Measurements from ENCODE around the gene CDC7. TPM values are rescaled to one million over a fixed set of nuclear protein-coding genes. Genes with fewer than 3 reads are reported as not detected.

CDC7 gene
- polyA plus RNA-seq, 1 donor from 2014 or later: 34.6 TPM

DNA sequence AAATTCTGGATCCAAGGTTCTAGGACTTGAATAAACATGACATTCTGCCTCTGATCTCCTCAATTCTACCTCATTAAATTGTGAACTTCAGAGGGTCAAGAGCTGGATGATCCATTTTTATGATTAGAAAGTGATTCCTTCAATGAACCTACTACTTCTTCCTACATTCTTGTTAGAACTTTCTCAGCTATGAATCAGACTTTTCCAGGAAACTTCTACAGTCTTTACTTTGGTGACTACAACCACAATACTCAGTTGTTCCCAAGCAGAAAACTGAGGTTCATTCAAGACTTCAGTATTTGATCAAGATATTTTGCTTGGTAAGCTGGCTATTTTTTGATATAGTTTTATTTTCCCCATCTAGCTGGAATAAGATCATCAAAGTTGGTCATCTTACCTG is 51.4 kb downstream of the CDC7 start:
- H3K79me2 ChIP-seq (replicated peaks; ENCODE audit: insufficient read depth, low read length): no peaks in the 10 kb centered on the region
- H3K4me3 ChIP-seq (ENCODE audit: low read length): no peak overlapping the region
- H3K36me3 ChIP-seq (ENCODE audit: insufficient read depth, low read length): no peaks in the 10 kb centered on the region
- no peaks in the 10 kb centered on the region for H4K20me1 ChIP-seq (ENCODE audit: insufficient read depth)
- H3F3A ChIP-seq (ENCODE audit: insufficient read depth, low read length, poor library complexity, severe bottlenecking): no peaks in the 10 kb centered on the region
- no peak overlapping the region for H2AFZ ChIP-seq (ENCODE audit: low read depth, low read length)
- H3K9me2 ChIP-seq (ENCODE audit: insufficient read depth, low read length): no peaks in the 10 kb centered on the region
- no peak overlapping the region for H3K27ac ChIP-seq (ENCODE audit: low read length)
- no peaks in the 10 kb centered on the region for H3K27me3 ChIP-seq (ENCODE audit: insufficient read depth, low read depth, low read length)
- H3K4me2 ChIP-seq (ENCODE audit: low read length): no peak overlapping the region
- TF ChIP-seq TAF1 (IDR thresholded peaks at IDR 0.05; ENCODE audit: low read depth) (no peak), POLR2AphosphoS5 (IDR thresholded peaks at IDR 0.05) (no peak), EP300 (conservative IDR thresholded peaks at IDR 0.05; ENCODE audit: poor library complexity, severe bottlenecking) (no peak), SMC3 (conservative IDR thresholded peaks at IDR 0.05; ENCODE audit: poor library complexity) (no peak), RAD21 (conservative IDR thresholded peaks at IDR 0.05) (no peak)
- no peaks in the 10 kb centered on the region for H3K9me3 ChIP-seq (ENCODE audit: low read length)
- H3K9ac ChIP-seq (ENCODE audit: low read length): no peak overlapping the region

DNA sequence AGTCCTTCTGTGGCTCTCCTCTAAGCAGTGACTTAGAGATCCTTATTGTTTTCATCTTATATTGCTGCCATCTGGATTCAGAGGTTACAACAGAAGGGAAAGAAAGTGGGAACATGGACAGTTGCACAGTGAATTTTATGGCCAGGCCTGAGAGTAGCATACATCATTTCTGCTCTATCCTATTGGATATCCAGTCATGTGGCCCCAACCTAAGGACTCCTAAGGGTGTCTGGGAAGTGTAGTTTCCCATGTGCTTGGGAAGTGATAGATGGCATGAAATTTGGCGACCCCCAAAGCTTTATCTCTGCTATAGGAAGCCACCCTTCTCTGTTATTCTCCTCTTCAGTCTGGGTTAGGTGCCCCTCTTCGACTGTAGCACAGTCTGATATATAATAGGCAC is 51.9 kb downstream of the CDC7 start:
- Histone ChIP-seq H3F3A (ENCODE audit: insufficient read depth, low read length, poor library complexity, severe bottlenecking) (no peaks in the 10 kb centered on the region), H3K4me3 (ENCODE audit: low read length) (no peak overlapping the region), H3K9me3 (ENCODE audit: low read length) (no peaks in the 10 kb centered on the region), H2AFZ (ENCODE audit: low read depth, low read length) (no peak overlapping the region), H3K27ac (ENCODE audit: low read length) (no peak overlapping the region), H3K79me2 (replicated peaks; ENCODE audit: insufficient read depth, low read length) (no peaks in the 10 kb centered on the region), H4K20me1 (ENCODE audit: insufficient read depth) (no peaks in the 10 kb centered on the region), H3K9me2 (ENCODE audit: insufficient read depth, low read length) (no peaks in the 10 kb centered on the region), H3K36me3 (ENCODE audit: insufficient read depth, low read length) (no peaks in the 10 kb centered on the region), H3K9ac (ENCODE audit: low read length) (no peak overlapping the region), H3K27me3 (ENCODE audit: insufficient read depth, low read depth, low read length) (no peaks in the 10 kb centered on the region), H3K4me2 (ENCODE audit: low read length) (no peak overlapping the region)
- no peak for TF ChIP-seq EP300 (conservative IDR thresholded peaks at IDR 0.05; ENCODE audit: poor library complexity, severe bottlenecking)
- no peak for TF ChIP-seq MXI1 (conservative IDR thresholded peaks at IDR 0.05; ENCODE audit: poor library complexity, severe bottlenecking)
- TF ChIP-seq, protein P1, sequence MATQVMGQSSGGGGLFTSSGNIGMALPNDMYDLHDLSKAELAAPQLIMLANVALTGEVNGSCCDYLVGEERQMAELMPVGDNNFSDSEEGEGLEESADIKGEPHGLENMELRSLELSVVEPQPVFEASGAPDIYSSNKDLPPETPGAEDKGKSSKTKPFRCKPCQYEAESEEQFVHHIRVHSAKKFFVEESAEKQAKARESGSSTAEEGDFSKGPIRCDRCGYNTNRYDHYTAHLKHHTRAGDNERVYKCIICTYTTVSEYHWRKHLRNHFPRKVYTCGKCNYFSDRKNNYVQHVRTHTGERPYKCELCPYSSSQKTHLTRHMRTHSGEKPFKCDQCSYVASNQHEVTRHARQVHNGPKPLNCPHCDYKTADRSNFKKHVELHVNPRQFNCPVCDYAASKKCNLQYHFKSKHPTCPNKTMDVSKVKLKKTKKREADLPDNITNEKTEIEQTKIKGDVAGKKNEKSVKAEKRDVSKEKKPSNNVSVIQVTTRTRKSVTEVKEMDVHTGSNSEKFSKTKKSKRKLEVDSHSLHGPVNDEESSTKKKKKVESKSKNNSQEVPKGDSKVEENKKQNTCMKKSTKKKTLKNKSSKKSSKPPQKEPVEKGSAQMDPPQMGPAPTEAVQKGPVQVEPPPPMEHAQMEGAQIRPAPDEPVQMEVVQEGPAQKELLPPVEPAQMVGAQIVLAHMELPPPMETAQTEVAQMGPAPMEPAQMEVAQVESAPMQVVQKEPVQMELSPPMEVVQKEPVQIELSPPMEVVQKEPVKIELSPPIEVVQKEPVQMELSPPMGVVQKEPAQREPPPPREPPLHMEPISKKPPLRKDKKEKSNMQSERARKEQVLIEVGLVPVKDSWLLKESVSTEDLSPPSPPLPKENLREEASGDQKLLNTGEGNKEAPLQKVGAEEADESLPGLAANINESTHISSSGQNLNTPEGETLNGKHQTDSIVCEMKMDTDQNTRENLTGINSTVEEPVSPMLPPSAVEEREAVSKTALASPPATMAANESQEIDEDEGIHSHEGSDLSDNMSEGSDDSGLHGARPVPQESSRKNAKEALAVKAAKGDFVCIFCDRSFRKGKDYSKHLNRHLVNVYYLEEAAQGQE (IDR thresholded peaks at IDR 0.05; ENCODE audit: borderline replicate concordance): no peak

DNA sequence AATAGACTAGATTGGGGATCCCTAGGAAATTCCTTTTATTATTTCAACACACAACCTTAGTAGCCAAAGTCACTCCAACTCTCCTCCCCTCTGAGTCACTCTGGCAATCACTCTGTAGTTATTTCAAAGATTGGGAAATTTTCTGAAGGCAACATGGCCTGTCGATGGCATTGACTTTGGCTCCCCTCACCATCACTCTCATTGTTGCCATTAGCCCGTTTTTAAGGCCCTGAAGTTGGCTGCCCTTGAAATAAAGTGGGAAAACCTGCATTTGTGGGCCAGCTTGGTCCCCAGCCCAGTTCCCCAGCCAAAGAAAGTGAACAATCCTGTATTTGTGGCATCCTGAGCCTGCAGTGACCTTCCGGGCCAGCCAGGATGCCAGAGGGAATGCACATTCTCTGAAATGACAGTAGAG is 52.5 kb downstream of the CDC7 start:
- H3K4me3 ChIP-seq (ENCODE audit: low read length): no peak overlapping the region
- no peaks in the 10 kb centered on the region for H3F3A ChIP-seq (ENCODE audit: insufficient read depth, low read length, poor library complexity, severe bottlenecking)
- H3K9me3 ChIP-seq (ENCODE audit: low read length): no peaks in the 10 kb centered on the region
- TF ChIP-seq EP300 (conservative IDR thresholded peaks at IDR 0.05; ENCODE audit: poor library complexity, severe bottlenecking): no peak
- TF ChIP-seq POLR2AphosphoS5 (IDR thresholded peaks at IDR 0.05): no peak
- TF ChIP-seq, protein P1 (IDR thresholded peaks at IDR 0.05; ENCODE audit: borderline replicate concordance): no peak
- TF ChIP-seq RAD21 (conservative IDR thresholded peaks at IDR 0.05): no peak
- no peak for TF ChIP-seq MXI1 (conservative IDR thresholded peaks at IDR 0.05; ENCODE audit: poor library complexity, severe bottlenecking)
- TF ChIP-seq SMC3 (conservative IDR thresholded peaks at IDR 0.05; ENCODE audit: poor library complexity): no peak
- no peak for TF ChIP-seq TAF1 (IDR thresholded peaks at IDR 0.05; ENCODE audit: low read depth)
- TF ChIP-seq, protein P2, sequence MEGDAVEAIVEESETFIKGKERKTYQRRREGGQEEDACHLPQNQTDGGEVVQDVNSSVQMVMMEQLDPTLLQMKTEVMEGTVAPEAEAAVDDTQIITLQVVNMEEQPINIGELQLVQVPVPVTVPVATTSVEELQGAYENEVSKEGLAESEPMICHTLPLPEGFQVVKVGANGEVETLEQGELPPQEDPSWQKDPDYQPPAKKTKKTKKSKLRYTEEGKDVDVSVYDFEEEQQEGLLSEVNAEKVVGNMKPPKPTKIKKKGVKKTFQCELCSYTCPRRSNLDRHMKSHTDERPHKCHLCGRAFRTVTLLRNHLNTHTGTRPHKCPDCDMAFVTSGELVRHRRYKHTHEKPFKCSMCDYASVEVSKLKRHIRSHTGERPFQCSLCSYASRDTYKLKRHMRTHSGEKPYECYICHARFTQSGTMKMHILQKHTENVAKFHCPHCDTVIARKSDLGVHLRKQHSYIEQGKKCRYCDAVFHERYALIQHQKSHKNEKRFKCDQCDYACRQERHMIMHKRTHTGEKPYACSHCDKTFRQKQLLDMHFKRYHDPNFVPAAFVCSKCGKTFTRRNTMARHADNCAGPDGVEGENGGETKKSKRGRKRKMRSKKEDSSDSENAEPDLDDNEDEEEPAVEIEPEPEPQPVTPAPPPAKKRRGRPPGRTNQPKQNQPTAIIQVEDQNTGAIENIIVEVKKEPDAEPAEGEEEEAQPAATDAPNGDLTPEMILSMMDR (IDR thresholded peaks at IDR 0.05; ENCODE audit: poor library complexity, severe bottlenecking): no peak
- H3K9ac ChIP-seq (ENCODE audit: low read length): no peak overlapping the region
- H3K36me3 ChIP-seq (ENCODE audit: insufficient read depth, low read length): no peaks in the 10 kb centered on the region
- no peak overlapping the region for H2AFZ ChIP-seq (ENCODE audit: low read depth, low read length)
- no peaks in the 10 kb centered on the region for H3K27me3 ChIP-seq (ENCODE audit: insufficient read depth, low read depth, low read length)
- H3K4me2 ChIP-seq (ENCODE audit: low read length): no peak overlapping the region
- no peaks in the 10 kb centered on the region for H4K20me1 ChIP-seq (ENCODE audit: insufficient read depth)
- H3K9me2 ChIP-seq (ENCODE audit: insufficient read depth, low read length): no peaks in the 10 kb centered on the region
- H3K27ac ChIP-seq (ENCODE audit: low read length): no peak overlapping the region
- no peaks in the 10 kb centered on the region for H3K79me2 ChIP-seq (replicated peaks; ENCODE audit: insufficient read depth, low read length)

Measured in neural cell (in vitro differentiated cells).